Measurements from ENCODE around the gene MPV17. TPM values are rescaled to one million over a fixed set of nuclear protein-coding genes. Genes with fewer than 3 reads are reported as not detected.

MPV17 gene
- total and polyA plus RNA-seq, 9 of the 15 experiments (the other 6 are each of a cell fraction or from before 2014, with no cell fraction given): 54.7 to 140 (median 70.2) TPM

DNA sequence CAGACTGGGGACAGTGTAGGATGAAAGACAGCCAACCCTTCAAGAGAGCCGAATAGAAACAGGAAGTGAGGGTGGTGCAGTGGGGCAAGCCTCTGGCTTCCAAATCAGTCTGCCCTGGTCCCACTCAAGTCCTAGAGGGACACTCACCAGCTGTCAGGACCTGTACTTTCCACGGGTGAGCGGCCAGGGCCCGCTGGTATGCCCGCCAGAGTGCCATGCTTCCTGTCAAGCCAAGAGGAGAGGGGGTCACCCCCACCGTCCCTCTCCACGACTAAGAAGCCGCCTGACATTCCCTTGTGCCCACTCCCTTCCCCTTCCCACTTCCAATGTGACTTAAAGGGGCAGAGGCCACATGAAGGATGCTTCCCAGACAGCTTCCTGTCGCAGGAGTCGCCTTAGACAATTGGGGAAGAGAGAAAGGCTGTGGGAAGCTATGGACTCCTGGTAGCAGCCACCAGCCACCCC is 564 bp downstream of the MPV17 start (continued):
- TF ChIP-seq, protein P1, sequence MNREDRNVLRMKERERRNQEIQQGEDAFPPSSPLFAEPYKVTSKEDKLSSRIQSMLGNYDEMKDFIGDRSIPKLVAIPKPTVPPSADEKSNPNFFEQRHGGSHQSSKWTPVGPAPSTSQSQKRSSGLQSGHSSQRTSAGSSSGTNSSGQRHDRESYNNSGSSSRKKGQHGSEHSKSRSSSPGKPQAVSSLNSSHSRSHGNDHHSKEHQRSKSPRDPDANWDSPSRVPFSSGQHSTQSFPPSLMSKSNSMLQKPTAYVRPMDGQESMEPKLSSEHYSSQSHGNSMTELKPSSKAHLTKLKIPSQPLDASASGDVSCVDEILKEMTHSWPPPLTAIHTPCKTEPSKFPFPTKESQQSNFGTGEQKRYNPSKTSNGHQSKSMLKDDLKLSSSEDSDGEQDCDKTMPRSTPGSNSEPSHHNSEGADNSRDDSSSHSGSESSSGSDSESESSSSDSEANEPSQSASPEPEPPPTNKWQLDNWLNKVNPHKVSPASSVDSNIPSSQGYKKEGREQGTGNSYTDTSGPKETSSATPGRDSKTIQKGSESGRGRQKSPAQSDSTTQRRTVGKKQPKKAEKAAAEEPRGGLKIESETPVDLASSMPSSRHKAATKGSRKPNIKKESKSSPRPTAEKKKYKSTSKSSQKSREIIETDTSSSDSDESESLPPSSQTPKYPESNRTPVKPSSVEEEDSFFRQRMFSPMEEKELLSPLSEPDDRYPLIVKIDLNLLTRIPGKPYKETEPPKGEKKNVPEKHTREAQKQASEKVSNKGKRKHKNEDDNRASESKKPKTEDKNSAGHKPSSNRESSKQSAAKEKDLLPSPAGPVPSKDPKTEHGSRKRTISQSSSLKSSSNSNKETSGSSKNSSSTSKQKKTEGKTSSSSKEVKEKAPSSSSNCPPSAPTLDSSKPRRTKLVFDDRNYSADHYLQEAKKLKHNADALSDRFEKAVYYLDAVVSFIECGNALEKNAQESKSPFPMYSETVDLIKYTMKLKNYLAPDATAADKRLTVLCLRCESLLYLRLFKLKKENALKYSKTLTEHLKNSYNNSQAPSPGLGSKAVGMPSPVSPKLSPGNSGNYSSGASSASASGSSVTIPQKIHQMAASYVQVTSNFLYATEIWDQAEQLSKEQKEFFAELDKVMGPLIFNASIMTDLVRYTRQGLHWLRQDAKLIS (CRISPR knock-in tag; IDR thresholded peaks at IDR 0.05): no peak
- TF ChIP-seq TOE1 (IDR thresholded peaks at IDR 0.05; ENCODE audit: borderline replicate concordance) (no peak), TOE1 (CRISPR knock-in tag; IDR thresholded peaks at IDR 0.05; ENCODE audit: borderline replicate concordance, low read depth) (peak; percentile 59; the same call in 1 of the 2 replicates), SAFB (IDR thresholded peaks at IDR 0.05; ENCODE audit: borderline replicate concordance, low read depth, low read length) (no peak), ARID2 (IDR thresholded peaks at IDR 0.05) (no peak), NFRKB (IDR thresholded peaks at IDR 0.05; ENCODE audit: low read depth) (no peak), RAD21 (CRISPR knock-in tag; conservative IDR thresholded peaks at IDR 0.05 in 1 of 2, IDR thresholded peaks at IDR 0.05 in 1 of 2) (no peak), SAFB2 (IDR thresholded peaks at IDR 0.05; ENCODE audit: borderline replicate concordance, low read depth, low read length, severe bottlenecking) (no peak)
- TF ChIP-seq, protein P2, sequence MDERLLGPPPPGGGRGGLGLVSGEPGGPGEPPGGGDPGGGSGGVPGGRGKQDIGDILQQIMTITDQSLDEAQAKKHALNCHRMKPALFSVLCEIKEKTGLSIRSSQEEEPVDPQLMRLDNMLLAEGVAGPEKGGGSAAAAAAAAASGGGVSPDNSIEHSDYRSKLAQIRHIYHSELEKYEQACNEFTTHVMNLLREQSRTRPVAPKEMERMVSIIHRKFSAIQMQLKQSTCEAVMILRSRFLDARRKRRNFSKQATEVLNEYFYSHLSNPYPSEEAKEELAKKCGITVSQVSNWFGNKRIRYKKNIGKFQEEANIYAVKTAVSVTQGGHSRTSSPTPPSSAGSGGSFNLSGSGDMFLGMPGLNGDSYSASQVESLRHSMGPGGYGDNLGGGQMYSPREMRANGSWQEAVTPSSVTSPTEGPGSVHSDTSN (CRISPR knock-in tag; IDR thresholded peaks at IDR 0.05; ENCODE audit: low read depth): no peak
- TF ChIP-seq, protein P2 (tag; conservative IDR thresholded peaks at IDR 0.05; ENCODE audit: low read depth): no peak
- TF ChIP-seq, protein P3, sequence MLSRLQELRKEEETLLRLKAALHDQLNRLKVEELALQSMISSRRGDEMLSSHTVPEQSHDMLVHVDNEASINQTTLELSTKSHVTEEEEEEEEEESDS (CRISPR knock-in tag; IDR thresholded peaks at IDR 0.05): no peak
- TF ChIP-seq, protein P4, sequence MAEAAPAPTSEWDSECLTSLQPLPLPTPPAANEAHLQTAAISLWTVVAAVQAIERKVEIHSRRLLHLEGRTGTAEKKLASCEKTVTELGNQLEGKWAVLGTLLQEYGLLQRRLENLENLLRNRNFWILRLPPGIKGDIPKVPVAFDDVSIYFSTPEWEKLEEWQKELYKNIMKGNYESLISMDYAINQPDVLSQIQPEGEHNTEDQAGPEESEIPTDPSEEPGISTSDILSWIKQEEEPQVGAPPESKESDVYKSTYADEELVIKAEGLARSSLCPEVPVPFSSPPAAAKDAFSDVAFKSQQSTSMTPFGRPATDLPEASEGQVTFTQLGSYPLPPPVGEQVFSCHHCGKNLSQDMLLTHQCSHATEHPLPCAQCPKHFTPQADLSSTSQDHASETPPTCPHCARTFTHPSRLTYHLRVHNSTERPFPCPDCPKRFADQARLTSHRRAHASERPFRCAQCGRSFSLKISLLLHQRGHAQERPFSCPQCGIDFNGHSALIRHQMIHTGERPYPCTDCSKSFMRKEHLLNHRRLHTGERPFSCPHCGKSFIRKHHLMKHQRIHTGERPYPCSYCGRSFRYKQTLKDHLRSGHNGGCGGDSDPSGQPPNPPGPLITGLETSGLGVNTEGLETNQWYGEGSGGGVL (CRISPR knock-in tag; IDR thresholded peaks at IDR 0.05): no peak

Measured in K562 (cell line).